HCT116 (cell line): ENCODE data around the gene UBE2G2. TPM values are rescaled to one million over a fixed set of nuclear protein-coding genes. Genes with fewer than 3 reads are reported as not detected.

Experiments
- ATAC-seq: fragments of 200-7000 bp; cut with Tn5 transposase; 2 replicates; pipeline ENCODE4 v1.9.1; 2020; ENCODE audit warnings: mild to moderate bottlenecking, moderate library complexity
- BruUV-seq: library from RNA; stranded (reverse); fragments of 400-500 nt; replicated peaks from 2 replicates; lab custom pipeline; 2021; lab: Mats Ljungman, UMichigan
- CTCF ChIA-PET: fragments of 300-600 bp; sonication (Branson Sonifier 250); formaldehyde crosslinking; loops from one replicate; lab custom pipeline; 2021; ENCODE audit warnings: antibody characterized with exemption; lab: Charles Lee
- POLR2A ChIA-PET: fragments of 300-600, 350-600 bp; sonication (Branson Sonifier 250); formaldehyde crosslinking; loops from one replicate; lab custom pipeline; 2021; ENCODE audit warnings: antibody characterized with exemption; lab: Charles Lee
- RAD21 ChIA-PET, 2 experiments: fragments of 300-600 bp; sonication (Branson Sonifier 250); formaldehyde crosslinking; loops; one replicate each; lab custom pipeline; 2023; ENCODE audit warnings: low total read pairs in 2 of 2; ENCODE audit not compliant: uncharacterized antibody in 2 of 2, unreplicated experiment in 2 of 2, low non-redundant PET in 1 of 2; lab: Charles Lee
- DNase-seq: peaks from one replicate; pipeline ENCODE4 v3.0.0-alpha.2; 2010; ENCODE audit warnings: low read depth, low spot score
- H2AFZ ChIP-seq: fragments of 200-600 bp; shearing (Covaris generic), sonication (generic); 2 replicates; pipeline ENCODE4 v1.6.1; 2017; ENCODE audit warnings: low read depth, mixed run types, mixed read lengths, antibody characterized with exemption, low read length; ENCODE audit not compliant: poor library complexity, severe bottlenecking
- H3K27ac ChIP-seq: 2 replicates; pipeline ENCODE4 v1.5.1; 2012; ENCODE audit warnings: low read depth, low read length
- H3K27me3 ChIP-seq: fragments of 200-600 bp; sonication (generic); 2 replicates; pipeline ENCODE4 v1.6.1; 2016; ENCODE audit warnings: mixed run types, low read length, mixed read lengths; ENCODE audit not compliant: insufficient read depth
- H3K36me3 ChIP-seq, 2 experiments: fragments of 200-500 bp in 1 of 2; fragments of 200-600 bp in 1 of 2; sonication (Bioruptor generic) in 1 of 2; sonication (generic) in 1 of 2; 2 replicates each; pipeline versions ENCODE4 v1.5.1 to v1.6.1; 2014 to 2016; ENCODE audit warnings: low read length in 2 of 2, inconsistent platforms in 1 of 2, mixed read lengths in 1 of 2, mixed run types in 1 of 2; ENCODE audit not compliant: insufficient read depth in 2 of 2, control insufficient read depth in 1 of 2
- H3K4me1 ChIP-seq, 2 experiments: fragments of 200-600 bp in 1 of 2; sonication (generic) in 1 of 2; 2 replicates each; pipeline versions ENCODE4 v1.5.1 to v1.6.1; 2012 to 2017; ENCODE audit warnings: low read length in 2 of 2, inconsistent platforms in 1 of 2, mild to moderate bottlenecking in 1 of 2, mixed read lengths in 1 of 2, mixed run types in 1 of 2, moderate library complexity in 1 of 2; ENCODE audit not compliant: insufficient read depth in 2 of 2, control insufficient read depth in 1 of 2
- H3K4me2 ChIP-seq: fragments of 200-600 bp; sonication (generic); 2 replicates; pipeline ENCODE4 v1.6.1; 2017; ENCODE audit warnings: mixed run types, low read length, mixed read lengths
- H3K4me3 ChIP-seq, 2 experiments: fragments of 200-600 bp in 1 of 2; sonication (generic) in 1 of 2; replicated peaks in 1 of 2; 2 replicates each; pipeline ENCODE4 v1.5.1; 2011 to 2016; ENCODE audit warnings: low read length in 2 of 2, control low read depth in 1 of 2, low read depth in 1 of 2, mild to moderate bottlenecking in 1 of 2, mixed read lengths in 1 of 2, mixed run types in 1 of 2
- H3K79me2 ChIP-seq: fragments of 200-600 bp; sonication (generic); 2 replicates; pipeline ENCODE4 v1.6.1; 2017; ENCODE audit warnings: mild to moderate bottlenecking, mixed run types, low read length, moderate library complexity, mixed read lengths; ENCODE audit not compliant: insufficient read depth
- H3K9ac ChIP-seq: fragments of 200-600 bp; sonication (generic); 2 replicates; pipeline ENCODE4 v1.6.1; 2016; ENCODE audit warnings: low read length, mixed read lengths
- H3K9me2 ChIP-seq: fragments of 200-600 bp; sonication (generic), shearing (Covaris generic); 2 replicates; pipeline ENCODE4 v1.6.1; 2017; ENCODE audit warnings: mixed run types, mild to moderate bottlenecking, moderate library complexity; ENCODE audit not compliant: insufficient read depth
- H3K9me3 ChIP-seq, 2 experiments: fragments of 200-500 bp in 1 of 2; fragments of 200-600 bp in 1 of 2; sonication (Bioruptor generic) in 1 of 2; sonication (generic) in 1 of 2; 2 replicates each; pipeline ENCODE4 v1.6.1; 2014 to 2017; ENCODE audit warnings: low read length in 2 of 2, mixed read lengths in 2 of 2, inconsistent platforms in 1 of 2, low read depth in 1 of 2, mild to moderate bottlenecking in 1 of 2, mixed run types in 1 of 2, moderate library complexity in 1 of 2; ENCODE audit not compliant: control insufficient read depth in 1 of 2, insufficient read depth in 1 of 2
- H4K20me1 ChIP-seq: fragments of 200-600 bp; sonication (generic), shearing (Covaris generic); 2 replicates; pipeline ENCODE4 v1.6.1; 2017; ENCODE audit warnings: mixed run types, mild to moderate bottlenecking, moderate library complexity; ENCODE audit not compliant: insufficient read depth
- CBX3 ChIP-seq: IDR thresholded peaks from 2 replicates; pipeline ENCODE4 v1.6.1; 2012; ENCODE audit warnings: low read depth
- CEBPB ChIP-seq: IDR thresholded peaks from 2 replicates; pipeline ENCODE4 v1.6.1; 2012; ENCODE audit warnings: low read depth
- EGR1 ChIP-seq: IDR thresholded peaks from 2 replicates; pipeline ENCODE4 v1.6.1; 2012; ENCODE audit warnings: low read depth
- ELF1 ChIP-seq: IDR thresholded peaks from 2 replicates; pipeline ENCODE4 v1.6.1; 2012; ENCODE audit warnings: low read depth, borderline replicate concordance
- FOSL1 ChIP-seq: IDR thresholded peaks from 2 replicates; pipeline ENCODE4 v1.6.1; 2012; ENCODE audit warnings: low read depth
- JUND ChIP-seq: IDR thresholded peaks from 2 replicates; pipeline ENCODE4 v1.6.1; 2012
- POLR2A ChIP-seq: IDR thresholded peaks from 2 replicates; pipeline ENCODE4 v1.7.0; 2011; ENCODE audit warnings: borderline replicate concordance; ENCODE audit not compliant: insufficient read depth, insufficient read length; ENCODE audit errors: extremely low read depth
- RAD21 ChIP-seq: IDR thresholded peaks from 2 replicates; pipeline ENCODE4 v1.6.1; 2012; ENCODE audit warnings: low read depth, mild to moderate bottlenecking
- SIN3A ChIP-seq: IDR thresholded peaks from 2 replicates; pipeline ENCODE4 v1.6.1; 2012; ENCODE audit warnings: low read depth
- TCF7L2 ChIP-seq: IDR thresholded peaks from 2 replicates; pipeline ENCODE4 v1.7.0; 2011; ENCODE audit warnings: borderline replicate concordance, inconsistent platforms; ENCODE audit not compliant: insufficient read depth, insufficient read length; ENCODE audit errors: extremely low read depth
- YY1 ChIP-seq: IDR thresholded peaks from 2 replicates; pipeline ENCODE4 v1.6.1; 2011; ENCODE audit warnings: low read length, low read depth, moderate library complexity, mild to moderate bottlenecking; ENCODE audit not compliant: insufficient replicate concordance; ENCODE audit errors: extremely low read depth
- ZFX ChIP-seq: fragments of 450-650 bp; IDR thresholded peaks from 2 replicates; pipeline ENCODE4 v1.6.1; 2017
- ZNF274 ChIP-seq: fragments of 200-500 bp; sonication (Bioruptor generic); IDR thresholded peaks from 2 replicates; pipeline ENCODE4 v1.6.1; 2014; ENCODE audit warnings: mild to moderate bottlenecking, low read depth, low read length, inconsistent platforms
- intact Hi-C: fragments of 100-400 bp; cut with micrococcal nuclease; formaldehyde crosslinking; loops from 2 replicates; pipeline ENCODE4 v1.10.0; 2022
- total RNA-seq: library from RNA; stranded (reverse); gene quantifications from one replicate; pipeline ENCODE4 v1.2.1, GENCODE V29; 2021; ENCODE audit not compliant: unreplicated experiment
- TF ChIP-seq, protein P1 (sequence below): IDR thresholded peaks from 2 replicates; pipeline ENCODE4 v1.6.1; 2012
- TF ChIP-seq, protein P2 (sequence below): IDR thresholded peaks from 2 replicates; pipeline ENCODE4 v1.6.1; 2011; ENCODE audit warnings: mild to moderate bottlenecking, low read length, moderate library complexity; ENCODE audit not compliant: insufficient replicate concordance; ENCODE audit errors: extremely low read depth

Gene UBE2G2
- total RNA-seq, 1 experiment from 2014 or later, result 86.5 TPM

DNA sequence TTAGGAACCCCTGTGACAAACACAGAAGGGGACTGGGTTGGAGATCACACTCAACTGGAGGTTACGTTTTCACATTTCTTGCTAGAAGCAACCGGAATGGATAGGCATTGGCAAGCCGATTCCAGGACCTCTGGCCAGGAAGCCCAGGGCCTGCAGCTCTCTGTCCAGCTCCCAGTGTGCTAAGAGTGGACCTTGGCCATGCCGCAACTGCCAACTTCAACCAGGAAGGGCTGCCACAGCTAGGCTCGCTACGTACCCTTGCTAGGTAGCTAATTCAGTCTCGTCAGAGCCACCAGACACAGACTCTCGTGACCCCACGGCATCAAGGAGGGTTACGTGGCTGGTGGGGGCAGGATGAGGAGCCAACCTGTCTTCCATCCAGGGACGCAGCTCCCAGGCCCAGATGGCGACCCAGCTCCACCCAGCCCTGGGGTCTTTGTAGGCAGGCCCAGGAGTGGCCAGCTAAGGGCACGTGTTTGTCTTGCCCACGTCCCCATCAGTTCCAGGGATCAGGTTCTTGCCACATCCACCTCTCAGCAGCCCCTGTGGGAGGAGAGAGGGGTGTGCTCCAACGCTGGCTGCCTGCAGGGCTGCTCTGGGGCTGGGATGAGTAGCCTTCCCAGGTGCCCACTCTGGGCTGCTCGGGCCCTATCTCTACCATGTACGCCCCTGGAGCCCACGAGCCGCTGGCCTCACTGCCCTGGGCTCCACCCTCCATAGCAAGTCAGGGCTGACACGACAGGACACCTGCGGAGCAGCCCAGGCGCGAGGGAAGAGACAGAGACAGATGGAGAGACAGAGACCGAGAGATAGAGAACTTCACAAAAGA lies 39.2 kb downstream of the UBE2G2 start:
- Histone ChIP-seq H3K79me2 (no peaks in the 10 kb centered on the region), H3K9me2 (no peaks in the 10 kb centered on the region), H3K36me3 (no peaks in the 10 kb centered on the region), H3K9me3 (no peaks in the 10 kb centered on the region), H3K9ac (no peak overlapping the region), H2AFZ (no peak overlapping the region), H3K27me3 (no peaks in the 10 kb centered on the region), H3K4me1 (peaks cover 5 to 20% of the 10 kb centered on the region in 2 experiments; a peak in 3 of 4 replicates), H3K4me3 (no peak overlapping the region), H3K27ac (no peak overlapping the region; the same call in 1 of the 2 replicates), H4K20me1 (no peaks in the 10 kb centered on the region), H3K4me2 (no peak overlapping the region)
- intact Hi-C loops, result no loop called here
- ChIA-PET CTCF (interaction anchor here (0.5 to 1.1 kb wide), 2 partner anchors 133 to 252 kb away, joined by 3 read pairs; no protein-coding TSS in a partner anchor), POLR2A (no interaction called here), RAD21 (no interaction called here)
- DNase-seq (no peak), ATAC-seq (no peak)
- BruUV-seq, result no TSS peak
- TF ChIP-seq CBX3 (no peak), YY1 (no peak), ZNF274 (no peak), ELF1 (no peak), SIN3A (no peak), POLR2A (no peak), CEBPB (no peak)
- TF ChIP-seq, protein P1, sequence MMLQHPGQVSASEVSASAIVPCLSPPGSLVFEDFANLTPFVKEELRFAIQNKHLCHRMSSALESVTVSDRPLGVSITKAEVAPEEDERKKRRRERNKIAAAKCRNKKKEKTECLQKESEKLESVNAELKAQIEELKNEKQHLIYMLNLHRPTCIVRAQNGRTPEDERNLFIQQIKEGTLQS, result no peak

DNA sequence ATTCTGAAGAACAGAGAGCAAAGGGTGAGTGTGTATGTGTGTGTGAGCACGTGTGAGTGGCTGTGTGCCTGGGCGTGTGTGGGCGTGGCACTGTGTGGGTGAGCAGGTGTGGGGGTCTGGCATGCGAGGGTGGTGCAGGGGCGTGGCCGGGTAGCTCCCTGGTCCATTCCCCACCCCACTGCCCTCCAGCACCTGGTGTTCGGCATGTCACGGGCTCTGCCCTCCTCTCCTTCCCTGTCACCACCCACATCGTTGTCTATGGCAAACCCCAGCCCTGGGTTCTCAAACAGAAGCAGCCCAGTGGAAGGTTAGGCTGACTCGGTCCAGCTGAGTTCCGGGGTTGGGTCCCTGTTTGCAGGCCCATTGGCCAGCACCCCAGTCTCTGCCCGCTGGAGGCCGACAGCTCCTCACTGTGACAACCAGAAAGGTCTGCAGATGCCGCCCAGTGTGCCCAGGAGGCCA lies 39.8 kb downstream of the UBE2G2 start:
- peak; percentile 56 for ATAC-seq
- Histone ChIP-seq H3K9ac (peak overlapping the region; percentile 25; the same call in 1 of the 2 replicates), H3K4me2 (peak overlapping the region; percentile 57)
- no peak for TF ChIP-seq JUND
- TF ChIP-seq, protein P2, sequence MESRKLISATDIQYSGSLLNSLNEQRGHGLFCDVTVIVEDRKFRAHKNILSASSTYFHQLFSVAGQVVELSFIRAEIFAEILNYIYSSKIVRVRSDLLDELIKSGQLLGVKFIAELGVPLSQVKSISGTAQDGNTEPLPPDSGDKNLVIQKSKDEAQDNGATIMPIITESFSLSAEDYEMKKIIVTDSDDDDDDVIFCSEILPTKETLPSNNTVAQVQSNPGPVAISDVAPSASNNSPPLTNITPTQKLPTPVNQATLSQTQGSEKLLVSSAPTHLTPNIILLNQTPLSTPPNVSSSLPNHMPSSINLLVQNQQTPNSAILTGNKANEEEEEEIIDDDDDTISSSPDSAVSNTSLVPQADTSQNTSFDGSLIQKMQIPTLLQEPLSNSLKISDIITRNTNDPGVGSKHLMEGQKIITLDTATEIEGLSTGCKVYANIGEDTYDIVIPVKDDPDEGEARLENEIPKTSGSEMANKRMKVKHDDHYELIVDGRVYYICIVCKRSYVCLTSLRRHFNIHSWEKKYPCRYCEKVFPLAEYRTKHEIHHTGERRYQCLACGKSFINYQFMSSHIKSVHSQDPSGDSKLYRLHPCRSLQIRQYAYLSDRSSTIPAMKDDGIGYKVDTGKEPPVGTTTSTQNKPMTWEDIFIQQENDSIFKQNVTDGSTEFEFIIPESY, result no peak
- no peak for TF ChIP-seq FOSL1
- TF ChIP-seq POLR2A, result no peak
- no peak for TF ChIP-seq TCF7L2
- TF ChIP-seq ZFX, result no peak
- no peak for TF ChIP-seq RAD21
- TF ChIP-seq CBX3, result no peak
- no peak for TF ChIP-seq ZNF274
- TF ChIP-seq ELF1, result no peak
- TF ChIP-seq YY1, result no peak
- no peak for TF ChIP-seq EGR1
- TF ChIP-seq, all 23 proteins: peak for 0
- BruUV-seq, result no TSS peak
- ChIA-PET CTCF (interaction anchor here (0.5 to 1.1 kb wide), 2 partner anchors 134 to 251 kb away, joined by 3 read pairs; no protein-coding TSS in a partner anchor), POLR2A (no interaction called here), RAD21 (no interaction called here)
- intact Hi-C loops, result no loop called here
- no peaks in the 10 kb centered on the region for H3K9me3 ChIP-seq
- H4K20me1 ChIP-seq, result no peaks in the 10 kb centered on the region
- peaks cover 5 to 20% of the 10 kb centered on the region in 2 experiments; a peak in 3 of 4 replicates for H3K4me1 ChIP-seq
- no peaks in the 10 kb centered on the region for H3K9me2 ChIP-seq
- no peak for DNase-seq
- H2AFZ ChIP-seq, result peak overlapping the region; percentile 90
- no peak overlapping the region for H3K4me3 ChIP-seq
- H3K79me2 ChIP-seq, result no peaks in the 10 kb centered on the region
- H3K27me3 ChIP-seq, result no peaks in the 10 kb centered on the region
- no peaks in the 10 kb centered on the region for H3K36me3 ChIP-seq
- peak overlapping the region; percentile 6; the same call in 1 of the 2 replicates for H3K27ac ChIP-seq
